NCI-H2196 (cell line): ENCODE results near the gene HS2ST1.

Experiments
- DNase-seq: peaks from one replicate; lab custom pipeline; 2025; ENCODE audit not compliant: unreplicated experiment; lab: John Stamatoyannopoulos, UW

The HS2ST1 gene

GRCh38 chr1:87155170-87155569 lies 240.7 kb downstream of the HS2ST1 start:
- DNase-seq = no peak

- no peak for DNase-seq
Observed at GRCh38 chr1:87155648-87156047, 241.2 kb downstream of the HS2ST1 start.

GRCh38 chr1:87156124-87156523 lies 241.7 kb downstream of the HS2ST1 start:
- DNase-seq = no peak

- no peak for DNase-seq
Observed at GRCh38 chr1:87159378-87159915, 245.0 kb downstream of the HS2ST1 start.
